Activated T-helper 17 cell treated with anti-CD3 and anti-CD28 coated beads, Interleukin-2, amount 50 U/mL, for 72 hours (primary cell): ENCODE measurements around the gene ASCC1. TPM values are rescaled to one million over a fixed set of nuclear protein-coding genes. Genes with fewer than 3 reads are reported as not detected.
"Not testable (repeated sequence)": the region's sequence is repeated elsewhere in the genome, so short reads cannot be mapped to it uniquely, and the experiment has no call there.

Experiments
- ATAC-seq: fragments of 150-1000 bp; cut with Tn5 transposase; replicated peaks from 2 replicates; pipeline ENCODE4 v1.10.0; 2021; ENCODE audit warnings: mild to moderate bottlenecking, moderate library complexity
- H3K27ac Mint-ChIP-seq: one replicate; pipeline ENCODE4 v1.8.0; 2022; ENCODE audit warnings: mixed read lengths
- H3K27me3 Mint-ChIP-seq: one replicate; pipeline ENCODE4 v1.8.0; 2022; ENCODE audit warnings: mixed read lengths
- H3K36me3 Mint-ChIP-seq: one replicate; pipeline ENCODE4 v1.8.0; 2022; ENCODE audit warnings: low read depth, mild to moderate bottlenecking, mixed read lengths
- H3K4me1 Mint-ChIP-seq: one replicate; pipeline ENCODE4 v1.8.0; 2022; ENCODE audit warnings: mixed read lengths
- H3K4me3 Mint-ChIP-seq: one replicate; pipeline ENCODE4 v1.8.0; 2022; ENCODE audit warnings: mild to moderate bottlenecking, mixed read lengths
- H3K9me3 Mint-ChIP-seq: one replicate; pipeline ENCODE4 v1.8.0; 2022; ENCODE audit warnings: mixed read lengths
- total RNA-seq, 2 donors: library from RNA; stranded (reverse); gene quantifications; one replicate each; pipeline ENCODE4 v1.2.3, GENCODE V29; 2022

Gene ASCC1
- total RNA-seq, 2 donors from 2014 or later, result 44.0 to 48.6 TPM

GRCh38 chr10:72218726-72219125 is 2.6 kb upstream of the ASCC1 start:
- Mint-ChIP-seq H3K9me3 (no peaks in the 10 kb centered on the region), H3K36me3 (peaks cover 70% of the 10 kb centered on the region), H3K4me3 (peak overlapping the region; percentile 94), H3K27ac (peak overlapping the region; percentile 95), H3K27me3 (no peaks in the 10 kb centered on the region), H3K4me1 (peaks cover 14% of the 10 kb centered on the region)
- no peak for ATAC-seq

GRCh38 chr10:72218325-72218724 is 2.2 kb upstream of the ASCC1 start:
- peak overlapping the region; percentile 95 for H3K27ac Mint-ChIP-seq
- no peaks in the 10 kb centered on the region for H3K9me3 Mint-ChIP-seq
- H3K4me1 Mint-ChIP-seq, result peaks cover 11% of the 10 kb centered on the region
- H3K4me3 Mint-ChIP-seq, result peak overlapping the region; percentile 94
- ATAC-seq, result peak; percentile 29
- no peaks in the 10 kb centered on the region for H3K27me3 Mint-ChIP-seq
- H3K36me3 Mint-ChIP-seq, result peaks cover 68% of the 10 kb centered on the region

GRCh38 chr10:72211832-72212231 is 4.2 kb downstream of the ASCC1 start:
- not testable (repeated sequence) for H3K4me3 Mint-ChIP-seq, H3K4me1 Mint-ChIP-seq, H3K9me3 Mint-ChIP-seq, H3K27ac Mint-ChIP-seq, H3K27me3 Mint-ChIP-seq, ATAC-seq
- peaks cover 73% of the 10 kb centered on the region for H3K36me3 Mint-ChIP-seq

- not testable (repeated sequence) for H3K9me3 Mint-ChIP-seq, H3K27me3 Mint-ChIP-seq, H3K4me3 Mint-ChIP-seq, H3K4me1 Mint-ChIP-seq, H3K27ac Mint-ChIP-seq, ATAC-seq
- peaks cover 69% of the 10 kb centered on the region for H3K36me3 Mint-ChIP-seq
Measured at GRCh38 chr10:72211381-72211780, 4.7 kb downstream of the ASCC1 start.

DNA sequence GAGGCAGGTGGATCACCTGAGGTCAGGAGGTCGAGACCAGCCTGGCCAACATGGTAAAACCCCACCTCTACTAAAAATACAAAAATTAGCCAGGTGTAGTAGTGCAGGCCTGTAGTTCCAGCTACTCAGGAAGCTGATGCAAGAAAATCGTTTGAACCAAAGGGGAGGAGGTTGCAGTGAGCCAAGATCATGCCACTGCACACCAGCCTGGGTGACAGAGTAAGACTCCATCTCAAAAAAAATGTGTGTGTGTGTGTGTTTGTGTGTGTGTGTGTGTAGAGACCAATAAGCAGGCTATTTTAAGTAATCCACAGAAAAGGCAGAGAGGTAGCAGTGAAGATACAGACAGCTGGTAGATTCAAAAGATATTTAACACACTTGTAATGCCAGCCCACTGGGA is 7.5 kb downstream of the ASCC1 start:
- ATAC-seq, H3K9me3 Mint-ChIP-seq: not testable (repeated sequence)
- H3K27ac Mint-ChIP-seq, result peak overlapping the region; percentile 63

GRCh38 chr10:72206511-72207229 is 9.4 kb downstream of the ASCC1 start:
- Mint-ChIP-seq H3K27ac (no peak overlapping the region), H3K4me1 (no peaks in the 10 kb centered on the region), H3K27me3 (no peaks in the 10 kb centered on the region), H3K36me3 (peaks cover 77% of the 10 kb centered on the region), H3K9me3 (no peaks in the 10 kb centered on the region), H3K4me3 (no peak overlapping the region)
- ATAC-seq, result no peak

More for the DNA sequence above, 7.5 kb downstream of the ASCC1 start:
- not testable (repeated sequence) for H3K4me1 Mint-ChIP-seq, H3K4me3 Mint-ChIP-seq, H3K27me3 Mint-ChIP-seq
- peaks cover 74% of the 10 kb centered on the region for H3K36me3 Mint-ChIP-seq

- no peak for ATAC-seq
- Mint-ChIP-seq H3K9me3 (no peaks in the 10 kb centered on the region), H3K36me3 (peaks cover 77% of the 10 kb centered on the region), H3K27me3 (no peaks in the 10 kb centered on the region), H3K4me3 (no peak overlapping the region), H3K4me1 (no peaks in the 10 kb centered on the region), H3K27ac (no peak overlapping the region)
Measured at GRCh38 chr10:72204724-72205123, 11.4 kb downstream of the ASCC1 start.

DNA sequence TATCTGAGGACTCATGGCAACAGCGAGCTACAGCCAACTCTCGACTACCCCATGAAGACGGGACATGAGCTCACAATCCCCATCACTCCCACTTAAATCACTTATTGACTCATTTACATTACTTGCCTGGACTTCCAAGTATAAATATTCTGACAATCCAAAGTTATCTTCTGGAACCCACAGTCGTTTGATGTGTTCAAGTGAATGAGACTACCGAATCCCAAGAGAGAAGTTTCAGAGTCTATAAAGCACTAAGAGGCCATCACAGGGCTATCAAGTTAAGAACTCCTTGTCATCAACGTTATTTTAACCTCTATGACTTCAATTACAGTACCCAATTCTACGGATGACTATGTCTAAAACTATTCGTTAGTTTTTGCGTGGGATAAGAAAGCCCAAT is 11.8 kb downstream of the ASCC1 start:
- Mint-ChIP-seq H3K27ac (no peak overlapping the region), H3K4me1 (no peaks in the 10 kb centered on the region), H3K36me3 (peaks cover 79% of the 10 kb centered on the region), H3K27me3 (no peaks in the 10 kb centered on the region), H3K4me3 (no peak overlapping the region), H3K9me3 (no peaks in the 10 kb centered on the region)
- no peak for ATAC-seq

DNA sequence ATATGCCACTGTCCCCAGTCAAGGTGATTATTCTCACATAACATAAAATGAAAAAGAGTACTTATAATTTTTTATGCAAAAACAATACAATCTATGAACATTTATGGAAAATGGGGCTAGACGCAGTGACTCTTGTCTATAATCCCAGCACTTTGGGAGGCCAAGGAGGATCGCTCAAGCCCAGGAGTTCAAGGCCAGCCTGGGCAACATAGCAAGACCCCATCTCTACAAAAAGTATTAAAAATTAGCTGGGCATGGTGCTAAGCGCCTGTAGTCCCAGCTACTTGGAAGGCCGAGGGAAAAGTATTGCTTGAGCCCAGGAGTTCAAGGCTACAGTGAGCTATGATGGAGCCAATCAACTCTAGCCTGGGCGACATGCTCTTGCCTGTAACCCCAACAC is 14.8 kb downstream of the ASCC1 start:
- no peaks in the 10 kb centered on the region for H3K9me3 Mint-ChIP-seq
- H3K36me3 Mint-ChIP-seq, result peaks cover 64% of the 10 kb centered on the region
- H3K27ac Mint-ChIP-seq, result no peak overlapping the region
- no peaks in the 10 kb centered on the region for H3K27me3 Mint-ChIP-seq
- no peaks in the 10 kb centered on the region for H3K4me1 Mint-ChIP-seq
- no peak overlapping the region for H3K4me3 Mint-ChIP-seq
- no peak for ATAC-seq

GRCh38 chr10:72200883-72201282 is 15.2 kb downstream of the ASCC1 start:
- Mint-ChIP-seq H3K4me3 (no peak overlapping the region), H3K36me3 (peaks cover 68% of the 10 kb centered on the region), H3K4me1 (no peaks in the 10 kb centered on the region), H3K27ac (no peak overlapping the region), H3K9me3 (no peaks in the 10 kb centered on the region), H3K27me3 (no peaks in the 10 kb centered on the region)
- ATAC-seq, result no peak

DNA sequence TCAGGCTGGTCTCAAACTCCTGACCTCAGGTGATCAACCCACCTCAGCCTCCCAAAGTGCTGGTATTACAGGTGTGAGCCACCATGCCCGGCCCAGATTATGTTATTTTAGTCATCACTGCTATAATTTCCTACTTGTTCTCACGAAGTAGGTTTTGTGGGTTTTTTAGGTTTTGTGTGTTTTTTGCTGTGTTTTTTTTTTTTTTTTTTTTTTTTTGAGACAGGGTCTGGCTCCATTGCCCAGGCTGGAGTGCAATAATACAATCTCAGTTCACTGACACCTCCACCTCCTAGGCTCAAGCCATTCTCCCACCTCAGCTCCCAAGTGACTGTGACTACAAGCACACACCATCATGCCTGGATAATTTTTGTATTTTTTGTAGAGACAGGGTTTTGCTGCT is 21.1 kb downstream of the ASCC1 start:
- no peaks in the 10 kb centered on the region for H3K27me3 Mint-ChIP-seq
- no peak overlapping the region for H3K27ac Mint-ChIP-seq
- no peak for ATAC-seq
- peaks cover 70% of the 10 kb centered on the region for H3K36me3 Mint-ChIP-seq
- H3K4me1 Mint-ChIP-seq, result no peaks in the 10 kb centered on the region
- H3K4me3 Mint-ChIP-seq, result no peak overlapping the region
- H3K9me3 Mint-ChIP-seq, result no peaks in the 10 kb centered on the region

DNA sequence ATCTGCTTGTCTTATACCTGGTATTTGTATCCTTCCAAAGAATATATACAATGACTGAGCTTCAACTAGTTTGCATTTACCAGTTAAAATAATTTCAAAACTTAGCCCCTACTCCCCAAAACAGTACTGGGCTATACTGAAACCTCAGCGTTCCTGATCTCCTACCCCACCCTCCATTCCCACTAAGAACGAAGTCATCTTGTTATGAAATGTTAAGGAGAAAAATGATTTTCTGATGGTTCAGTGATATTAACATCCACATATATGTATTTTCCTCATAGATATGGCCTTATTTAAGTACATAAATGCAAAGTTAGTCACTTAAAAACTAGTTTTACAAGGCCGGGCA is 29.1 kb downstream of the ASCC1 start:
- H3K27ac Mint-ChIP-seq, result peak overlapping the region; percentile 10
- no peaks in the 10 kb centered on the region for H3K27me3 Mint-ChIP-seq
- peaks cover 5% of the 10 kb centered on the region for H3K9me3 Mint-ChIP-seq
- no peaks in the 10 kb centered on the region for H3K4me1 Mint-ChIP-seq
- no peak for ATAC-seq
- no peak overlapping the region for H3K4me3 Mint-ChIP-seq
- H3K36me3 Mint-ChIP-seq, result peaks cover 58% of the 10 kb centered on the region

- no peaks in the 10 kb centered on the region for H3K4me1 Mint-ChIP-seq
- H3K9me3 Mint-ChIP-seq, result peaks cover 5% of the 10 kb centered on the region
- no peak for ATAC-seq
- H3K27me3 Mint-ChIP-seq, result no peaks in the 10 kb centered on the region
- H3K4me3 Mint-ChIP-seq, result no peak overlapping the region
- peaks cover 60% of the 10 kb centered on the region for H3K36me3 Mint-ChIP-seq
- H3K27ac Mint-ChIP-seq, result peak overlapping the region; percentile 10
Measured at GRCh38 chr10:72186258-72186981, 29.7 kb downstream of the ASCC1 start.

- Mint-ChIP-seq H3K27ac (no peak overlapping the region), H3K4me3 (no peak overlapping the region), H3K36me3 (peaks cover 70% of the 10 kb centered on the region), H3K4me1 (no peaks in the 10 kb centered on the region), H3K27me3 (no peaks in the 10 kb centered on the region), H3K9me3 (peaks cover 5% of the 10 kb centered on the region)
- ATAC-seq, result no peak
Measured at GRCh38 chr10:72184156-72184555, 31.9 kb downstream of the ASCC1 start.

- ATAC-seq, result no peak
- no peaks in the 10 kb centered on the region for H3K9me3 Mint-ChIP-seq
- H3K27me3 Mint-ChIP-seq, result no peaks in the 10 kb centered on the region
- H3K36me3 Mint-ChIP-seq, result peaks cover 47% of the 10 kb centered on the region
- H3K27ac Mint-ChIP-seq, result no peak overlapping the region
- H3K4me3 Mint-ChIP-seq, result no peak overlapping the region
- peaks cover 10% of the 10 kb centered on the region for H3K4me1 Mint-ChIP-seq
Measured at GRCh38 chr10:72177454-72177853, 38.6 kb downstream of the ASCC1 start.
